HEK293 (cell line): ENCODE measurements around the gene WDR18.

Experiments used
- BCL11A ChIP-seq: fragments of 450-650 bp; formaldehyde crosslinking; IDR thresholded peaks from 2 replicates; pipeline ENCODE4 v1.5.1; 2016; ENCODE audit warnings: low read depth, missing biosample characterization, missing genetic modification characterization
- KLF1 ChIP-seq: fragments of 450-650 bp; formaldehyde crosslinking; IDR thresholded peaks from 2 replicates; pipeline ENCODE4 v1.5.1; 2016; ENCODE audit warnings: missing biosample characterization, missing genetic modification characterization
- KLF7 ChIP-seq: fragments of 450-650 bp; formaldehyde crosslinking; IDR thresholded peaks from 2 replicates; pipeline ENCODE4 v1.5.1; 2016; ENCODE audit warnings: missing biosample characterization, missing genetic modification characterization, borderline replicate concordance
- MEIS1 ChIP-seq: sonication (generic); formaldehyde crosslinking; IDR thresholded peaks from 2 replicates; pipeline ENCODE4 v1.8.1; 2022; ENCODE audit warnings: missing genetic modification reagents, mild to moderate bottlenecking, borderline replicate concordance
- PRDM4 ChIP-seq: fragments of 450-650 bp; formaldehyde crosslinking; IDR thresholded peaks from 2 replicates; pipeline ENCODE4 v1.5.1; 2017; ENCODE audit warnings: missing biosample characterization, missing genetic modification characterization
- WT1 ChIP-seq: fragments of 450-650 bp; formaldehyde crosslinking; IDR thresholded peaks from 2 replicates; pipeline ENCODE4 v1.5.1; 2016; ENCODE audit warnings: missing biosample characterization, missing genetic modification characterization
- ZBTB48 ChIP-seq: fragments of 450-650 bp; formaldehyde crosslinking; IDR thresholded peaks from 2 replicates; pipeline ENCODE4 v1.5.1; 2016; ENCODE audit warnings: missing biosample characterization, missing genetic modification characterization
- ZNF133 ChIP-seq: fragments of 450-650 bp; formaldehyde crosslinking; IDR thresholded peaks from 2 replicates; pipeline ENCODE4 v1.5.1; 2016; ENCODE audit warnings: missing biosample characterization, missing genetic modification characterization
- ZNF2 ChIP-seq: fragments of 450-650 bp; formaldehyde crosslinking; IDR thresholded peaks from 2 replicates; pipeline ENCODE4 v1.5.1; 2016; ENCODE audit warnings: missing biosample characterization, missing genetic modification characterization
- ZNF324 ChIP-seq: fragments of 450-650 bp; formaldehyde crosslinking; IDR thresholded peaks from 2 replicates; pipeline ENCODE4 v1.5.1; 2016; ENCODE audit warnings: missing biosample characterization, missing genetic modification characterization
- ZNF391 ChIP-seq: fragments of 450-650 bp; formaldehyde crosslinking; IDR thresholded peaks from 2 replicates; pipeline ENCODE4 v1.5.1; 2016; ENCODE audit warnings: low read depth, missing biosample characterization, missing genetic modification characterization, borderline replicate concordance
- ZNF629 ChIP-seq: fragments of 450-650 bp; formaldehyde crosslinking; IDR thresholded peaks from 2 replicates; pipeline ENCODE4 v1.5.1; 2017; ENCODE audit warnings: missing biosample characterization, missing genetic modification characterization
- ZNF660 ChIP-seq: fragments of 450-650 bp; IDR thresholded peaks from 2 replicates; pipeline ENCODE4 v1.5.1; 2018; ENCODE audit warnings: missing biosample characterization, mild to moderate bottlenecking, missing genetic modification characterization
- ZNF664 ChIP-seq: fragments of 450-650 bp; formaldehyde crosslinking; IDR thresholded peaks from 2 replicates; pipeline ENCODE4 v1.5.1; 2016; ENCODE audit warnings: missing biosample characterization, missing genetic modification characterization
- ZNF76 ChIP-seq: fragments of 450-650 bp; formaldehyde crosslinking; IDR thresholded peaks from 2 replicates; pipeline ENCODE4; 2016; ENCODE audit warnings: low read depth, missing biosample characterization, missing genetic modification characterization, borderline replicate concordance
- ZNF768 ChIP-seq: fragments of 450-650 bp; formaldehyde crosslinking; IDR thresholded peaks from 2 replicates; pipeline ENCODE4 v1.5.1; 2018; ENCODE audit warnings: missing biosample characterization, mild to moderate bottlenecking, missing genetic modification characterization
- ZNF777 ChIP-seq: fragments of 450-650 bp; formaldehyde crosslinking; IDR thresholded peaks from 2 replicates; pipeline ENCODE4 v1.5.1; 2017; ENCODE audit warnings: missing biosample characterization, missing genetic modification characterization, borderline replicate concordance
- ZNF792 ChIP-seq: fragments of 450-650 bp; formaldehyde crosslinking; IDR thresholded peaks from 2 replicates; pipeline ENCODE4 v1.5.1; 2016; ENCODE audit warnings: missing biosample characterization, missing genetic modification characterization
- ZSCAN16 ChIP-seq: fragments of 450-650 bp; formaldehyde crosslinking; IDR thresholded peaks from 2 replicates; pipeline ENCODE4 v1.5.1; 2016; ENCODE audit warnings: missing biosample characterization, missing genetic modification characterization
- ZSCAN23 ChIP-seq: fragments of 450-650 bp; formaldehyde crosslinking; IDR thresholded peaks from 2 replicates; pipeline ENCODE4 v1.5.1; 2016; ENCODE audit warnings: missing biosample characterization, missing genetic modification characterization
- ZSCAN4 ChIP-seq: fragments of 450-650 bp; formaldehyde crosslinking; IDR thresholded peaks from 2 replicates; pipeline ENCODE4 v1.5.1; 2017; ENCODE audit warnings: missing biosample characterization, missing genetic modification characterization
- TF ChIP-seq, protein P1 (sequence below): fragments of 450-650 bp; formaldehyde crosslinking; IDR thresholded peaks from 2 replicates; pipeline ENCODE4 v1.5.1; 2016; ENCODE audit warnings: missing biosample characterization, missing genetic modification characterization
- TF ChIP-seq, protein P2 (sequence below): fragments of 450-650 bp; formaldehyde crosslinking; IDR thresholded peaks from 2 replicates; pipeline ENCODE4 v1.5.1; 2016; ENCODE audit warnings: missing biosample characterization, missing genetic modification characterization
- TF ChIP-seq, protein P3 (sequence below): fragments of 450-650 bp; formaldehyde crosslinking; IDR thresholded peaks from 2 replicates; pipeline ENCODE4 v1.5.1; 2016; ENCODE audit warnings: missing biosample characterization, missing genetic modification characterization
- TF ChIP-seq, protein P4 (sequence below): fragments of 450-650 bp; formaldehyde crosslinking; conservative IDR thresholded peaks from 2 replicates; pipeline ENCODE4 v1.5.1; 2016; ENCODE audit warnings: low read depth, missing biosample characterization, missing genetic modification characterization

WDR18 gene

GRCh38 chr19:1040476-1041271 is 56.5 kb downstream of the WDR18 start (continued):
- TF ChIP-seq ZSCAN23 (tag by site-specific recombination): peak; percentile 48; the same call in 1 of the 2 replicates
- 0 out of 2 replicates have a peak, but pooled peaks have one; percentile 31 for TF ChIP-seq ZNF2 (tag by site-specific recombination)
- TF ChIP-seq ZBTB48: peak; percentile 95
- TF ChIP-seq BCL11A (tag by site-specific recombination): 0 out of 2 replicates have a peak, but pooled peaks have one; percentile 51
- TF ChIP-seq ZNF777 (tag by site-specific recombination): no peak
- TF ChIP-seq KLF1 (tag by site-specific recombination): peak; percentile 74
- no peak for TF ChIP-seq ZSCAN4 (tag by site-specific recombination)
- no peak for TF ChIP-seq ZNF660
- no peak for TF ChIP-seq MEIS1 (CRISPR knock-in tag)
- no peak for TF ChIP-seq ZNF133 (tag by site-specific recombination)
- TF ChIP-seq, protein P1, sequence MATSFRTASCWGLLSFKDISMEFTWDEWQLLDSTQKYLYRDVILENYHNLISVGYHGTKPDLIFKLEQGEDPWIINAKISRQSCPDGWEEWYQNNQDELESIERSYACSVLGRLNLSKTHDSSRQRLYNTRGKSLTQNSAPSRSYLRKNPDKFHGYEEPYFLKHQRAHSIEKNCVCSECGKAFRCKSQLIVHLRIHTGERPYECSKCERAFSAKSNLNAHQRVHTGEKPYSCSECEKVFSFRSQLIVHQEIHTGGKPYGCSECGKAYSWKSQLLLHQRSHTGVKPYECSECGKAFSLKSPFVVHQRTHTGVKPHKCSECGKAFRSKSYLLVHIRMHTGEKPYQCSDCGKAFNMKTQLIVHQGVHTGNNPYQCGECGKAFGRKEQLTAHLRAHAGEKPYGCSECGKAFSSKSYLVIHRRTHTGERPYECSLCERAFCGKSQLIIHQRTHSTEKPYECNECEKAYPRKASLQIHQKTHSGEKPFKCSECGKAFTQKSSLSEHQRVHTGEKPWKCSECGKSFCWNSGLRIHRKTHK: no peak
- TF ChIP-seq ZNF792: peak; percentile 99
- TF ChIP-seq PRDM4: peak; percentile 65
- TF ChIP-seq, protein P2, sequence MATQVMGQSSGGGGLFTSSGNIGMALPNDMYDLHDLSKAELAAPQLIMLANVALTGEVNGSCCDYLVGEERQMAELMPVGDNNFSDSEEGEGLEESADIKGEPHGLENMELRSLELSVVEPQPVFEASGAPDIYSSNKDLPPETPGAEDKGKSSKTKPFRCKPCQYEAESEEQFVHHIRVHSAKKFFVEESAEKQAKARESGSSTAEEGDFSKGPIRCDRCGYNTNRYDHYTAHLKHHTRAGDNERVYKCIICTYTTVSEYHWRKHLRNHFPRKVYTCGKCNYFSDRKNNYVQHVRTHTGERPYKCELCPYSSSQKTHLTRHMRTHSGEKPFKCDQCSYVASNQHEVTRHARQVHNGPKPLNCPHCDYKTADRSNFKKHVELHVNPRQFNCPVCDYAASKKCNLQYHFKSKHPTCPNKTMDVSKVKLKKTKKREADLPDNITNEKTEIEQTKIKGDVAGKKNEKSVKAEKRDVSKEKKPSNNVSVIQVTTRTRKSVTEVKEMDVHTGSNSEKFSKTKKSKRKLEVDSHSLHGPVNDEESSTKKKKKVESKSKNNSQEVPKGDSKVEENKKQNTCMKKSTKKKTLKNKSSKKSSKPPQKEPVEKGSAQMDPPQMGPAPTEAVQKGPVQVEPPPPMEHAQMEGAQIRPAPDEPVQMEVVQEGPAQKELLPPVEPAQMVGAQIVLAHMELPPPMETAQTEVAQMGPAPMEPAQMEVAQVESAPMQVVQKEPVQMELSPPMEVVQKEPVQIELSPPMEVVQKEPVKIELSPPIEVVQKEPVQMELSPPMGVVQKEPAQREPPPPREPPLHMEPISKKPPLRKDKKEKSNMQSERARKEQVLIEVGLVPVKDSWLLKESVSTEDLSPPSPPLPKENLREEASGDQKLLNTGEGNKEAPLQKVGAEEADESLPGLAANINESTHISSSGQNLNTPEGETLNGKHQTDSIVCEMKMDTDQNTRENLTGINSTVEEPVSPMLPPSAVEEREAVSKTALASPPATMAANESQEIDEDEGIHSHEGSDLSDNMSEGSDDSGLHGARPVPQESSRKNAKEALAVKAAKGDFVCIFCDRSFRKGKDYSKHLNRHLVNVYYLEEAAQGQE: no peak
- TF ChIP-seq ZSCAN16 (tag by site-specific recombination): peak; percentile 78
- peak; percentile 58 for TF ChIP-seq ZNF76
- TF ChIP-seq ZNF768 (tag by site-specific recombination): 0 out of 2 replicates have a peak, but pooled peaks have one; percentile 30
- TF ChIP-seq ZNF324: peak; percentile 57
- peak; percentile 77 for TF ChIP-seq ZNF629
- TF ChIP-seq, protein P3, sequence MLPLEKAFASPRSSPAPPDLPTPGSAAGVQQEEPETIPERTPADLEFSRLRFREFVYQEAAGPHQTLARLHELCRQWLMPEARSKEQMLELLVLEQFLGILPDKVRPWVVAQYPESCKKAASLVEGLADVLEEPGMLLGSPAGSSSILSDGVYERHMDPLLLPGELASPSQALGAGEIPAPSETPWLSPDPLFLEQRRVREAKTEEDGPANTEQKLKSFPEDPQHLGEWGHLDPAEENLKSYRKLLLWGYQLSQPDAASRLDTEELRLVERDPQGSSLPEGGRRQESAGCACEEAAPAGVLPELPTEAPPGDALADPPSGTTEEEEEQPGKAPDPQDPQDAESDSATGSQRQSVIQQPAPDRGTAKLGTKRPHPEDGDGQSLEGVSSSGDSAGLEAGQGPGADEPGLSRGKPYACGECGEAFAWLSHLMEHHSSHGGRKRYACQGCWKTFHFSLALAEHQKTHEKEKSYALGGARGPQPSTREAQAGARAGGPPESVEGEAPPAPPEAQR (tag by site-specific recombination): peak; percentile 62
- TF ChIP-seq KLF7: peak; percentile 60; the same call in 1 of the 2 replicates
- TF ChIP-seq ZNF664 (tag by site-specific recombination): peak; percentile 87
- 0 out of 2 replicates have a peak, but pooled peaks have one; percentile 45 for TF ChIP-seq WT1 (tag by site-specific recombination)
- TF ChIP-seq, protein P4, sequence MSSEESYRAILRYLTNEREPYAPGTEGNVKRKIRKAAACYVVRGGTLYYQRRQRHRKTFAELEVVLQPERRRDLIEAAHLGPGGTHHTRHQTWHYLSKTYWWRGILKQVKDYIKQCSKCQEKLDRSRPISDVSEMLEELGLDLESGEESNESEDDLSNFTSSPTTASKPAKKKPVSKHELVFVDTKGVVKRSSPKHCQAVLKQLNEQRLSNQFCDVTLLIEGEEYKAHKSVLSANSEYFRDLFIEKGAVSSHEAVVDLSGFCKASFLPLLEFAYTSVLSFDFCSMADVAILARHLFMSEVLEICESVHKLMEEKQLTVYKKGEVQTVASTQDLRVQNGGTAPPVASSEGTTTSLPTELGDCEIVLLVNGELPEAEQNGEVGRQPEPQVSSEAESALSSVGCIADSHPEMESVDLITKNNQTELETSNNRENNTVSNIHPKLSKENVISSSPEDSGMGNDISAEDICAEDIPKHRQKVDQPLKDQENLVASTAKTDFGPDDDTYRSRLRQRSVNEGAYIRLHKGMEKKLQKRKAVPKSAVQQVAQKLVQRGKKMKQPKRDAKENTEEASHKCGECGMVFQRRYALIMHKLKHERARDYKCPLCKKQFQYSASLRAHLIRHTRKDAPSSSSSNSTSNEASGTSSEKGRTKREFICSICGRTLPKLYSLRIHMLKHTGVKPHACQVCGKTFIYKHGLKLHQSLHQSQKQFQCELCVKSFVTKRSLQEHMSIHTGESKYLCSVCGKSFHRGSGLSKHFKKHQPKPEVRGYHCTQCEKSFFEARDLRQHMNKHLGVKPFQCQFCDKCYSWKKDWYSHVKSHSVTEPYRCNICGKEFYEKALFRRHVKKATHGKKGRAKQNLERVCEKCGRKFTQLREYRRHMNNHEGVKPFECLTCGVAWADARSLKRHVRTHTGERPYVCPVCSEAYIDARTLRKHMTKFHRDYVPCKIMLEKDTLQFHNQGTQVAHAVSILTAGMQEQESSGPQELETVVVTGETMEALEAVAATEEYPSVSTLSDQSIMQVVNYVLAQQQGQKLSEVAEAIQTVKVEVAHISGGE: no peak
- 0 out of 2 replicates have a peak, but pooled peaks have one; percentile 16 for TF ChIP-seq ZNF391 (tag by site-specific recombination)
